Fibroblast of mammary gland (primary cell): Measurements from ENCODE around the gene APOE.
"Not testable (repeated sequence)": the region's sequence is repeated elsewhere in the genome, so short reads cannot be mapped to it uniquely, and the experiment has no call there.

Source experiments
- DNase-seq: peaks from one replicate; pipeline ENCODE4 v3.0.0-alpha.2; 2010; ENCODE audit warnings: low read depth
- H3K4me3 ChIP-seq: 2 replicates; pipeline ENCODE4 v1.5.1; 2011; ENCODE audit warnings: low read depth, mild to moderate bottlenecking, low read length, moderate library complexity; ENCODE audit not compliant: control insufficient read depth
- TF ChIP-seq, protein P1 (sequence below): conservative IDR thresholded peaks from 2 replicates; pipeline ENCODE4 v1.5.1; 2011; ENCODE audit warnings: low read depth, low read length, inconsistent platforms; ENCODE audit not compliant: control insufficient read depth, insufficient read depth

APOE gene

DNA sequence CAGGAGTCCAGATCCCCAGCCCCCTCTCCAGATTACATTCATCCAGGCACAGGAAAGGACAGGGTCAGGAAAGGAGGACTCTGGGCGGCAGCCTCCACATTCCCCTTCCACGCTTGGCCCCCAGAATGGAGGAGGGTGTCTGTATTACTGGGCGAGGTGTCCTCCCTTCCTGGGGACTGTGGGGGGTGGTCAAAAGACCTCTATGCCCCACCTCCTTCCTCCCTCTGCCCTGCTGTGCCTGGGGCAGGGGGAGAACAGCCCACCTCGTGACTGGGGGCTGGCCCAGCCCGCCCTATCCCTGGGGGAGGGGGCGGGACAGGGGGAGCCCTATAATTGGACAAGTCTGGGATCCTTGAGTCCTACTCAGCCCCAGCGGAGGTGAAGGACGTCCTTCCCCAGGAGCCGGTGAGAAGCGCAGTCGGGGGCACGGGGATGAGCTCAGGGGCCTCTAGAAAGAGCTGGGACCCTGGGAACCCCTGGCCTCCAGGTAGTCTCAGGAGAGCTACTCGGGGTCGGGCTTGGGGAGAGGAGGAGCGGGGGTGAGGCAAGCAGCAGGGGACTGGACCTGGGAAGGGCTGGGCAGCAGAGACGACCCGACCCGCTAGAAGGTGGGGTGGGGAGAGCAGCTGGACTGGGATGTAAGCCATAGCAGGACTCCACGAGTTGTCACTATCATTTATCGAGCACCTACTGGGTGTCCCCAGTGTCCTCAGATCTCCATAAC is at the start of gene APOE:
TSS of gene APOE (plus strand) at position 360 of the 724 bp plus-strand sequence. CDS start 829 bp downstream, outside the sequence.
- TF ChIP-seq, protein P1, sequence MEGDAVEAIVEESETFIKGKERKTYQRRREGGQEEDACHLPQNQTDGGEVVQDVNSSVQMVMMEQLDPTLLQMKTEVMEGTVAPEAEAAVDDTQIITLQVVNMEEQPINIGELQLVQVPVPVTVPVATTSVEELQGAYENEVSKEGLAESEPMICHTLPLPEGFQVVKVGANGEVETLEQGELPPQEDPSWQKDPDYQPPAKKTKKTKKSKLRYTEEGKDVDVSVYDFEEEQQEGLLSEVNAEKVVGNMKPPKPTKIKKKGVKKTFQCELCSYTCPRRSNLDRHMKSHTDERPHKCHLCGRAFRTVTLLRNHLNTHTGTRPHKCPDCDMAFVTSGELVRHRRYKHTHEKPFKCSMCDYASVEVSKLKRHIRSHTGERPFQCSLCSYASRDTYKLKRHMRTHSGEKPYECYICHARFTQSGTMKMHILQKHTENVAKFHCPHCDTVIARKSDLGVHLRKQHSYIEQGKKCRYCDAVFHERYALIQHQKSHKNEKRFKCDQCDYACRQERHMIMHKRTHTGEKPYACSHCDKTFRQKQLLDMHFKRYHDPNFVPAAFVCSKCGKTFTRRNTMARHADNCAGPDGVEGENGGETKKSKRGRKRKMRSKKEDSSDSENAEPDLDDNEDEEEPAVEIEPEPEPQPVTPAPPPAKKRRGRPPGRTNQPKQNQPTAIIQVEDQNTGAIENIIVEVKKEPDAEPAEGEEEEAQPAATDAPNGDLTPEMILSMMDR = no peak
- H3K4me3 ChIP-seq = peak within 1 kb of the TSS; percentile 6
- DNase-seq = no peak

DNA sequence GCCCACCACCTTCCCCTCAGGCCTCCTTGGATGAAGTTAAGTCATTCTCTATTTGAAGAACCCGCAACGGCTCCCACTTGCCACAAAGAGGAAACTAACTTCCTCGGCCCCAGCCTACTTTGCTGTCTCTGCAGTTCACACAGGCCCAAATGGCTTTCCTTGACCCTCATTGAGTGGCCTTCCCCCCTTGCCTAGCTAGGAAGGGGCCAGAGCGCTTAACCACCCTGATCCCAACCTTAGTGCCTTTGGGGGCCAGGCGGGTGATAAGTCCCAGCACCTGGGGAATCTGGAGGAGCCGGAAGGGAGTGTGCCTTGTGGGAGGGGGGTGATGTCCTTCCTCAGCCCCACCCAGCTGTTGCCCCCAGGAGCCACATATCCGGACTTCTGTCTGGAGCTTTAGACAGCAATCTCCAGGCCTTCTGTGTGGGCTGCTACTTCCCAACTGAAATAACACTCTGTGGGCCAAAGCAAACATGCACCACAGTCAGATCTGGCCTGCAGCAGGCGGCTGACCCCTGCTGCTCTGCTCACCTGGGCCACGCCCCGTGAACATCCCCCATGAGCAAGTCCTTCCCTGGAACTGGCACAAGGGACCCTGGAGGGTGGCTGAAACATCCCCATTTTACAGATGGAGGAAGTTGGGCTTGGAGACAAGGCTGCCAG is 49.0 kb upstream of the APOE start:
- no peak overlapping the region for H3K4me3 ChIP-seq
- DNase-seq = no peak
- TF ChIP-seq, protein P1 = no peak

- no peak for DNase-seq
- TF ChIP-seq, protein P1 = no peak
- no peak overlapping the region for H3K4me3 ChIP-seq
Measured at GRCh38 chr19:44857837-44858236, 47.8 kb upstream of the APOE start.

DNA sequence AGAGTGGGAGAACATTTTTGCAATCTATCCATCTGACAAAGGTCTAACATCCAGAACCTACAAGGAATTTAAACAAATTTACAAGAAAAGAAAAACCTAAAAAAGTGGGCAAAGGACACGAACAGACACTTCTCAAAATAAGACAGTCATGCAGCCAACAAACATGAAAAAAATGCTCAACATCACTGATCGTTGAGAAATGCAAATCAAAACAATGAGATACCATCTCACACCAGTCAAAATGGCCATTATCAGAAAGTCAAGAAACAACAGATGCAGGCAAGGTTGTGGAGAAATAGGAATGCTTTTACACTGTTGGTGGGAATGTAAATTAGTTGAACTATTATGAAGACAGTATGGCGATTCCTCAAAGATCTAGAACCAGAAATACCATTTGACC is 44.0 kb upstream of the APOE start:
- not testable (repeated sequence) for H3K4me3 ChIP-seq, DNase-seq

- TF ChIP-seq, protein P1 = no peak
- DNase-seq = no peak
- no peak overlapping the region for H3K4me3 ChIP-seq
Measured at GRCh38 chr19:44863990-44864389, 41.6 kb upstream of the APOE start.

- H3K4me3 ChIP-seq = no peak overlapping the region
- TF ChIP-seq, protein P1 = no peak
- DNase-seq = no peak
Measured at GRCh38 chr19:44865196-44865767, 40.3 kb upstream of the APOE start.

DNA sequence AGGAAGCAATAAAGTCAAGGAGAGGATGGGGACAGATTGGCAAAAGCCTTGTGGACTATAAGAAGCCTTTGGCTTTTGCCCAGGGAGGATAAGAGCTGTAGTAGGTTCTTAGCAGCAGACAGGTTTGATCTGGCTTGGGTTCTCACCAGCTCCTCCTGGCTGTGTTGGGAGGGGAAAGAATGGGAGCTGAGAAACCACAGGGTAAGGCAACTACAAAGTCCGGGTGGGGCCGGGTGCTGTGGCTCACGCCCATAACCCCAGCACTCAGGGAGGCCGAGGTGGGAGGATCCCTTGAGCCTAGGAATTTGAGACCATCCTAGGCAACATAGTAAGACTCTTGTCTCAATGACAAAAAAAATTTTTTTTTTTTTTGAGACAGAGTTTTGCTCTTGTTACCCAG is 38.9 kb upstream of the APOE start:
- DNase-seq = no peak
- TF ChIP-seq, protein P1 = no peak
- no peak overlapping the region for H3K4me3 ChIP-seq
